HEK293 (cell line): ENCODE results near the gene ERCC3.

Source experiments
- KLF10 ChIP-seq: fragments of 450-650 bp; IDR thresholded peaks from 2 replicates; pipeline ENCODE4 v1.5.1; 2018; ENCODE audit warnings: missing biosample characterization, mild to moderate bottlenecking, missing genetic modification characterization
- KLF16 ChIP-seq: fragments of 450-650 bp; formaldehyde crosslinking; IDR thresholded peaks from 2 replicates; pipeline ENCODE4 v1.5.1; 2017; ENCODE audit warnings: missing biosample characterization, missing genetic modification characterization
- KLF7 ChIP-seq: fragments of 450-650 bp; formaldehyde crosslinking; IDR thresholded peaks from 2 replicates; pipeline ENCODE4 v1.5.1; 2016; ENCODE audit warnings: missing biosample characterization, missing genetic modification characterization, borderline replicate concordance
- PRDM2 ChIP-seq: fragments of 450-650 bp; formaldehyde crosslinking; IDR thresholded peaks from 2 replicates; pipeline ENCODE4 v1.5.1; 2016; ENCODE audit warnings: missing biosample characterization, missing genetic modification characterization, borderline replicate concordance
- ZFP41 ChIP-seq: fragments of 450-650 bp; formaldehyde crosslinking; IDR thresholded peaks from 2 replicates; pipeline ENCODE4 v1.5.1; 2016; ENCODE audit warnings: missing biosample characterization, missing genetic modification characterization, borderline replicate concordance
- ZNF10 ChIP-seq: fragments of 450-650 bp; formaldehyde crosslinking; IDR thresholded peaks from 2 replicates; pipeline ENCODE4 v1.5.1; 2017; ENCODE audit warnings: missing biosample characterization, missing genetic modification characterization
- ZNF121 ChIP-seq: fragments of 450-650 bp; formaldehyde crosslinking; IDR thresholded peaks from 2 replicates; pipeline ENCODE4 v1.5.1; 2016; ENCODE audit warnings: missing biosample characterization, missing genetic modification characterization
- ZNF146 ChIP-seq: fragments of 450-650 bp; formaldehyde crosslinking; IDR thresholded peaks from 2 replicates; pipeline ENCODE4 v1.5.1; 2016; ENCODE audit warnings: missing biosample characterization, missing genetic modification characterization
- ZNF16 ChIP-seq: fragments of 450-650 bp; formaldehyde crosslinking; IDR thresholded peaks from 2 replicates; pipeline ENCODE4 v1.5.1; 2016; ENCODE audit warnings: low read depth, missing biosample characterization, missing genetic modification characterization
- ZNF2 ChIP-seq: fragments of 450-650 bp; formaldehyde crosslinking; IDR thresholded peaks from 2 replicates; pipeline ENCODE4 v1.5.1; 2016; ENCODE audit warnings: missing biosample characterization, missing genetic modification characterization
- ZNF248 ChIP-seq: fragments of 450-650 bp; formaldehyde crosslinking; IDR thresholded peaks from 2 replicates; pipeline ENCODE4 v1.5.1; 2017; ENCODE audit warnings: missing biosample characterization, missing genetic modification characterization
- ZNF274 ChIP-seq, 2 experiments: fragments of 200-500 bp in 1 of 2; fragments of 450-650 bp in 1 of 2; sonication (Bioruptor generic) in 1 of 2; formaldehyde crosslinking in 1 of 2; IDR thresholded peaks; 2 replicates each; pipeline versions ENCODE4 v1.5.1 to v1.6.1; 2014 to 2016; ENCODE audit warnings: borderline replicate concordance in 1 of 2, inconsistent platforms in 1 of 2, low read length in 1 of 2, missing biosample characterization in 1 of 2, missing genetic modification characterization in 1 of 2
- ZNF341 ChIP-seq: fragments of 450-650 bp; formaldehyde crosslinking; IDR thresholded peaks from 2 replicates; pipeline ENCODE4; 2016; ENCODE audit warnings: low read depth, missing biosample characterization, missing genetic modification characterization
- ZNF391 ChIP-seq: fragments of 450-650 bp; formaldehyde crosslinking; IDR thresholded peaks from 2 replicates; pipeline ENCODE4 v1.5.1; 2016; ENCODE audit warnings: low read depth, missing biosample characterization, missing genetic modification characterization, borderline replicate concordance
- ZNF473 ChIP-seq: fragments of 450-650 bp; formaldehyde crosslinking; IDR thresholded peaks from 2 replicates; pipeline ENCODE4 v1.5.1; 2017; ENCODE audit warnings: missing biosample characterization, missing genetic modification characterization
- ZNF560 ChIP-seq: fragments of 450-650 bp; formaldehyde crosslinking; IDR thresholded peaks from 2 replicates; pipeline ENCODE4 v1.5.1; 2017; ENCODE audit warnings: missing biosample characterization, missing genetic modification characterization, borderline replicate concordance
- ZNF585B ChIP-seq: fragments of 450-650 bp; formaldehyde crosslinking; IDR thresholded peaks from 2 replicates; pipeline ENCODE4 v1.5.1; 2016; ENCODE audit warnings: missing biosample characterization, missing genetic modification characterization
- ZNF600 ChIP-seq: fragments of 450-650 bp; formaldehyde crosslinking; IDR thresholded peaks from 2 replicates; pipeline ENCODE4 v1.5.1; 2016; ENCODE audit warnings: missing biosample characterization, missing genetic modification characterization
- ZNF843 ChIP-seq: fragments of 450-650 bp; formaldehyde crosslinking; IDR thresholded peaks from 2 replicates; pipeline ENCODE4 v1.5.1; 2016; ENCODE audit warnings: missing biosample characterization, missing genetic modification characterization
- TF ChIP-seq, protein P1 (sequence below): fragments of 450-650 bp; formaldehyde crosslinking; IDR thresholded peaks from 2 replicates; pipeline ENCODE4 v1.5.1; 2016; ENCODE audit warnings: missing biosample characterization, missing genetic modification characterization
- TF ChIP-seq, protein P2 (sequence below): fragments of 450-650 bp; formaldehyde crosslinking; IDR thresholded peaks from 2 replicates; pipeline ENCODE4 v1.5.1; 2016; ENCODE audit warnings: missing biosample characterization, missing genetic modification characterization, low read depth
- TF ChIP-seq, protein P3 (sequence below): fragments of 450-650 bp; IDR thresholded peaks from 2 replicates; pipeline ENCODE4 v1.5.1; 2018; ENCODE audit warnings: missing biosample characterization, mild to moderate bottlenecking, missing genetic modification characterization
- TF ChIP-seq, protein P4 (sequence below): sonication (generic); formaldehyde crosslinking; IDR thresholded peaks from 2 replicates; pipeline ENCODE4 v1.8.1; 2022; ENCODE audit warnings: mild to moderate bottlenecking, moderate library complexity, missing genetic modification reagents

The ERCC3 gene

GRCh38 chr2:127226520-127227263, 67.3 kb downstream of the ERCC3 start (continued):
- TF ChIP-seq ZNF274 (IDR thresholded peaks at IDR 0.05; ENCODE audit: low read length) (no peak), ZNF274 (tag by site-specific recombination; IDR thresholded peaks at IDR 0.05; ENCODE audit: borderline replicate concordance) (no peak), ZNF16 (tag by site-specific recombination) (no peak), ZNF121 (tag by site-specific recombination) (no peak), ZFP41 (no peak), KLF10 (tag by site-specific recombination) (0 out of 2 replicates have a peak, but pooled peaks have one; percentile 47), ZNF146 (tag by site-specific recombination) (no peak), ZNF600 (tag by site-specific recombination) (peak; percentile 74; the same call in 1 of the 2 replicates), KLF7 (tag by site-specific recombination) (peak; percentile 70; the same call in 1 of the 2 replicates), ZNF560 (tag by site-specific recombination) (no peak), ZNF248 (tag by site-specific recombination) (no peak), ZNF585B (tag by site-specific recombination) (no peak), ZNF10 (no peak), ZNF843 (tag by site-specific recombination) (peak; percentile 72), KLF16 (tag by site-specific recombination) (no peak), PRDM2 (no peak), ZNF391 (tag by site-specific recombination) (peak; percentile 55; the same call in 1 of the 2 replicates), ZNF473 (tag by site-specific recombination) (no peak), ZNF2 (tag by site-specific recombination) (no peak), ZNF341 (no peak)
- TF ChIP-seq, protein P1, sequence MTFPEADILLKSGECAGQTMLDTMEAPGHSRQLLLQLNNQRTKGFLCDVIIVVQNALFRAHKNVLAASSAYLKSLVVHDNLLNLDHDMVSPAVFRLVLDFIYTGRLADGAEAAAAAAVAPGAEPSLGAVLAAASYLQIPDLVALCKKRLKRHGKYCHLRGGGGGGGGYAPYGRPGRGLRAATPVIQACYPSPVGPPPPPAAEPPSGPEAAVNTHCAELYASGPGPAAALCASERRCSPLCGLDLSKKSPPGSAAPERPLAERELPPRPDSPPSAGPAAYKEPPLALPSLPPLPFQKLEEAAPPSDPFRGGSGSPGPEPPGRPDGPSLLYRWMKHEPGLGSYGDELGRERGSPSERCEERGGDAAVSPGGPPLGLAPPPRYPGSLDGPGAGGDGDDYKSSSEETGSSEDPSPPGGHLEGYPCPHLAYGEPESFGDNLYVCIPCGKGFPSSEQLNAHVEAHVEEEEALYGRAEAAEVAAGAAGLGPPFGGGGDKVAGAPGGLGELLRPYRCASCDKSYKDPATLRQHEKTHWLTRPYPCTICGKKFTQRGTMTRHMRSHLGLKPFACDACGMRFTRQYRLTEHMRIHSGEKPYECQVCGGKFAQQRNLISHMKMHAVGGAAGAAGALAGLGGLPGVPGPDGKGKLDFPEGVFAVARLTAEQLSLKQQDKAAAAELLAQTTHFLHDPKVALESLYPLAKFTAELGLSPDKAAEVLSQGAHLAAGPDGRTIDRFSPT (tag by site-specific recombination): no peak
- TF ChIP-seq, protein P2, sequence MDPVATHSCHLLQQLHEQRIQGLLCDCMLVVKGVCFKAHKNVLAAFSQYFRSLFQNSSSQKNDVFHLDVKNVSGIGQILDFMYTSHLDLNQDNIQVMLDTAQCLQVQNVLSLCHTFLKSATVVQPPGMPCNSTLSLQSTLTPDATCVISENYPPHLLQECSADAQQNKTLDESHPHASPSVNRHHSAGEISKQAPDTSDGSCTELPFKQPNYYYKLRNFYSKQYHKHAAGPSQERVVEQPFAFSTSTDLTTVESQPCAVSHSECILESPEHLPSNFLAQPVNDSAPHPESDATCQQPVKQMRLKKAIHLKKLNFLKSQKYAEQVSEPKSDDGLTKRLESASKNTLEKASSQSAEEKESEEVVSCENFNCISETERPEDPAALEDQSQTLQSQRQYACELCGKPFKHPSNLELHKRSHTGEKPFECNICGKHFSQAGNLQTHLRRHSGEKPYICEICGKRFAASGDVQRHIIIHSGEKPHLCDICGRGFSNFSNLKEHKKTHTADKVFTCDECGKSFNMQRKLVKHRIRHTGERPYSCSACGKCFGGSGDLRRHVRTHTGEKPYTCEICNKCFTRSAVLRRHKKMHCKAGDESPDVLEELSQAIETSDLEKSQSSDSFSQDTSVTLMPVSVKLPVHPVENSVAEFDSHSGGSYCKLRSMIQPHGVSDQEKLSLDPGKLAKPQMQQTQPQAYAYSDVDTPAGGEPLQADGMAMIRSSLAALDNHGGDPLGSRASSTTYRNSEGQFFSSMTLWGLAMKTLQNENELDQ (tag by site-specific recombination): no peak
- TF ChIP-seq, protein P3, sequence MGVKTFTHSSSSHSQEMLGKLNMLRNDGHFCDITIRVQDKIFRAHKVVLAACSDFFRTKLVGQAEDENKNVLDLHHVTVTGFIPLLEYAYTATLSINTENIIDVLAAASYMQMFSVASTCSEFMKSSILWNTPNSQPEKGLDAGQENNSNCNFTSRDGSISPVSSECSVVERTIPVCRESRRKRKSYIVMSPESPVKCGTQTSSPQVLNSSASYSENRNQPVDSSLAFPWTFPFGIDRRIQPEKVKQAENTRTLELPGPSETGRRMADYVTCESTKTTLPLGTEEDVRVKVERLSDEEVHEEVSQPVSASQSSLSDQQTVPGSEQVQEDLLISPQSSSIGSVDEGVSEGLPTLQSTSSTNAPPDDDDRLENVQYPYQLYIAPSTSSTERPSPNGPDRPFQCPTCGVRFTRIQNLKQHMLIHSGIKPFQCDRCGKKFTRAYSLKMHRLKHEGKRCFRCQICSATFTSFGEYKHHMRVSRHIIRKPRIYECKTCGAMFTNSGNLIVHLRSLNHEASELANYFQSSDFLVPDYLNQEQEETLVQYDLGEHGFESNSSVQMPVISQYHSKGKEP: peak; percentile 33; the same call in 1 of the 2 replicates
- TF ChIP-seq, protein P4, sequence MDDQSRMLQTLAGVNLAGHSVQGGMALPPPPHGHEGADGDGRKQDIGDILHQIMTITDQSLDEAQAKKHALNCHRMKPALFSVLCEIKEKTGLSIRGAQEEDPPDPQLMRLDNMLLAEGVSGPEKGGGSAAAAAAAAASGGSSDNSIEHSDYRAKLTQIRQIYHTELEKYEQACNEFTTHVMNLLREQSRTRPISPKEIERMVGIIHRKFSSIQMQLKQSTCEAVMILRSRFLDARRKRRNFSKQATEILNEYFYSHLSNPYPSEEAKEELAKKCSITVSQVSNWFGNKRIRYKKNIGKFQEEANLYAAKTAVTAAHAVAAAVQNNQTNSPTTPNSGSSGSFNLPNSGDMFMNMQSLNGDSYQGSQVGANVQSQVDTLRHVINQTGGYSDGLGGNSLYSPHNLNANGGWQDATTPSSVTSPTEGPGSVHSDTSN (CRISPR knock-in tag): no peak
